ENCODE measurements around the gene APLP1.
"Not testable (repeated sequence)": the region's sequence is repeated elsewhere in the genome, so short reads cannot be mapped to it uniquely, and the experiment has no call there.

APLP1 gene

DNA sequence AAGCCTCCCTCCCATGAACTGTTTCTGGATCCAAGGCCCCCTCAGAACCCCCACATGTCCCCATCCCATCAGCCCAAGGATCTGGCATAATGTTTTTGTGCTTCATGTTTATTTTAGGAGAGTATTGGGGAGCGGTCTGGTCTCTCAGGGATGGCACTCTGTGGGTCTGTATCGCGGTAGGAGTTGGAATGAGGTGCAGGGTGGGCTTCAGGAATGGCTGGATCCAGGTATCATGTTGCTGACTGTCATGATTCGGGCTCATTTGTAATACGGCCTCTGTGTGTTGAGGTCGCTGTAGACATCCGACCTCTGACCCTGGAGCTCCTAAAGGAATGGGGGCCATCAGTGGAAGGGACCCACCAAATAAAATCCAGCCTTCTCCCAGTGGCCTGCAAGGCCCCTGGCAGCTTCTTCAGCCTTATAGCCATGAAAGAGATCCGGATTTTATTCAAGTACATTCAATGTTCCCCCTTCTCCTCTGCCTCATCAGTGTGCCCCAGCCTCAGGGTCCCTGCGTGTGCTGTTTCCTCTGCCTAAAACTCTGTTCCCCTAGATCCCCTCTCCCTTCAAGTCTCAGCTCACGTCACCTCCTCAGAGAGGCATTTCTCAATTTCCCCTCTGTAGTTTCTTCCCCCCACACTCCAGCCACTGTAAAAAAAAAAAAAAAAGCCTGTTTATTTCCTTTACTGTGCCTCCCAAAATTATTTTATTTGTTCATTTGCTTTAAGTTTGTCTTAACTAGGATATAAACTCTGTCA lies 36.1 kb downstream of the APLP1 start:
- DNase-seq (ENCODE audit: low read depth, low spot score), result no peak

DNA sequence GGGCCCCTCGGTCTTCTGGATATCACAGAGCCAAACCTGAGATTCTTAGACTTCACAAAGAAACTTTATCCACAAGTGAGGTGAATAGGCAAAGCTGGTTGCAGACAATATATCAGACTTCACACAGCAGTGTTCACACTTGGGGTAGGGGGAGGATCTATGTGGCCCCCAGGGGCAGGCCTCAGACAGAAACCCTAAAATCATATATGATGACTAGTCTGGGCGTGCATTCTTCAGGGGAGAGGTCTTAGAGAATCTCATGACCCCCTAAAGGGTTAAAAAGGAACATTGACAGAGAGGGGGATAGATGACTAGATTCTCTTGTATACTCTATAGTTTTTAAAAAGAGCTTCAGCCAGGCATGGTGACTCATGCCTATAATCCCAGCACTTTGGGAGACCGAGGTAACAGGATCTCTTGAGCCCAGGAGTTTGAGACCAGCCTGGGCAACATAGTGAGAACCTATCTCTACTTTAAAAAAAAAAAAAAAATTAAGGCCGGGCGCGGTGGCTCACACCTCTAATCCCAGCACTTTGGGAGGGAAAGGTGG lies 36.9 kb downstream of the APLP1 start:
- no peak for DNase-seq (ENCODE audit: low read depth, low spot score)

DNA sequence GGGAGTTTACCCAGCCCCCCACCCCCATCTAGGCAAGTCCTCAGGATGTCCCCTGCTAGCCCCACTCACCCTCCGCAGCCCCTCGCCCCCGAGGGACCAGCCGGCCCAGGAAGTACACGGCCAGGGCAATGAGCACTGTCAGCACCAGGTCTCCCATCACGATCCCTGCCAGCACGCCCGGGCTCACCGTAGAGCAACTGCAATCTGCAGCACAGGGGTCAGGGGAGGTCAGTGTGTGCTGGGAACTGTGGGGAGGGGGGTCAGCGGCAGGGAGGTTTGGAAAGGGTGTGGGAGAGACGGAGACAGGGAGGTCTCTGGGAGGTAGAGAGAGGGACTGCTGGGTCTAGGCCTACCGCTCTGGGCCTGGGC lies 39.0 kb downstream of the APLP1 start:
- DNase-seq (ENCODE audit: low read depth, low spot score), result no peak

DNA sequence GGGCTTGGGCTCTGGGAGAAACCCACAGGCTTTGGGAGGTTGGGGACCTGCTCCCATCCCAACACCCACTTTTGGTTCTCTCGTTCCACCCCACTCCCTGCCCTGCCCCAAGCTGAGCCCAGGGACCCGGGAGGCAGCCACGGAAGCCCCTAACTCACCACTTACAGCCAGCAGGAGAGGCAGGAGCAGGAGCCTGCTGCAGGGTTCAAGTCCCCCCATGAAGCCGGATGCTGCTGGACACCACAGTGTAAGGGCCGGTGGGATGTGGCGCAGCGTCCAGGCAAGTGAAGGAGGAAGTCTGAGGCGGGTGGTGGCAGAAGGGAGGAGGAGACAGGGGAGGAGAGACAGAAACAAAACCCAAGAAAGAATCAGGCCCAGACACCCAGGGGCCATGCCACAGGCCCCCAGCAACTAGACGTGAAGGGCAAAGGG lies 39.7 kb downstream of the APLP1 start, which contains the start of gene TYROBP:
Gene TYROBP (minus strand): TSS at position 286 of the 432 bp plus-strand sequence. CDS start 67 bp downstream, at position 219.
- no peak for DNase-seq (ENCODE audit: low read depth, low spot score)

DNA sequence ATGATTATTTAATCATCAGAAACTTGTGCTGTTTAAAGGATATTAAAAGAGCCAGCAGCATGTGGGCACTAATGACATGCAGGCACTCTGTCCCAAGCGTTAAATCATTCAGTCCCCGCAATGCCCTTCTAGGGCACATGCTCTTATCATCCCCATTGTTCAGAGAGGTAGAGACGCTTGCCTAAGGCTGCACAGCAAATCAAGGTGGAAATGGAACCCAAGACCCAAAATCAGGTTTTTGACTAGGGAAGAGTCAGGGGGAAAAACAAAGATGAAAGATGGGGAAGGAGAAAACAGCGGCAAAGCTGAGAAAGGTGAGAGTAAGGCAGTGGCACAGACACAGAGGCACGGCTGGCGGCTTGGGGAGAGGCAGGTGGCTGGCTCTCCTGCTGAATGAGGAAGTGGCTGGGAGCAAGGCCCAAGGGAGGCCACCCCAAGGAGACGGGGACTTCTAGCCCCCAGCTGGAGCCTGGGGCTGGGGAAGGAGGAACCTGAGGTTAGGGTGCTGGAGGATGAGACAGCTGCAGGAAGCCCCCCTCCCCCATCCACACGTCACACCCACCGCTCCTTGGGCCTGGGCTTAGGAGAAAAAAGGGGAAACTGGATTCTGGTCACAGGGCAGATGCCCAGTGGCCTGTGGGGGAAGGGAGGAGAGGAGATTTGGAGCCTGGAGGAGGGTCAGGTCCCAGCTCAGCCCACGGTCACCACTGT lies 40.8 kb downstream of the APLP1 start:
- DNase-seq (ENCODE audit: low read depth, low spot score), result no peak

DNA sequence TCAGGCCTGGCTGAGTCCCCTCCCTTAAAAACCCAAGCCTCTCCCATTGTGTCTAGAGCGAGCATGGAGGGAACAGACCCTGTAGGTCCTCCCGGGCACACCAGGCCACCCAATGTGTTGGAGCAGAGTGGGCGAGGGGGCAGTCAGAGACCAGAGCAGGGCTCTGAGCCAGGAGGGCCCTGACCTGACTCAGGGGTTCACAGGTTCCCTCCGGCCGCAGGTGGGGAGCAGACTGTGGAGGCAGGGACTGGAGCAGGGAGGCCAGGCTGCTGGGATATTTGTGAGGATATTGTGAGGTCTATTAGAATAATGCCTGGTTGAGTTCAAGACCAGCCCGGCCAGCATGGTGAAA lies 41.3 kb downstream of the APLP1 start:
- DNase-seq (ENCODE audit: low read depth, low spot score), result no peak

DNA sequence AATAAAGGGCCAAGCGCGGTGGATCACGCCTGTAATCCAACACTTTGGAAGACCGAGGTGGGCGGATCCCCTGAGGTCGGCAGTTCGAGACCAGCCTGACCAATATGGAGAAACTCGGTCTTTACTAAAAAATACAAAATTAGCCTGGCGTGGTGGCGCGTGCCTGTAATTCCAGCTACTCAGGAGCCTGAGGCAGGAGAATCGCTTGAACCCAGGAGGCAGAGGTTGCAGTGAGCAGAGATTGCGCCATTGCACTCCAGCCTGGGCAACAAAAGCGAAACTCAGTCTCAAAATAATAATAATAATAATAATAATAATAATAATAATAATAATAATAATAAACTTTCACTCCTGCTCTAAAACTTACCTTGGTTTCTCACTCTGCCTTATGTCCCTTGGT lies 42.0 kb downstream of the APLP1 start:
- not testable (repeated sequence) for DNase-seq (ENCODE audit: low read depth, low spot score)

DNA sequence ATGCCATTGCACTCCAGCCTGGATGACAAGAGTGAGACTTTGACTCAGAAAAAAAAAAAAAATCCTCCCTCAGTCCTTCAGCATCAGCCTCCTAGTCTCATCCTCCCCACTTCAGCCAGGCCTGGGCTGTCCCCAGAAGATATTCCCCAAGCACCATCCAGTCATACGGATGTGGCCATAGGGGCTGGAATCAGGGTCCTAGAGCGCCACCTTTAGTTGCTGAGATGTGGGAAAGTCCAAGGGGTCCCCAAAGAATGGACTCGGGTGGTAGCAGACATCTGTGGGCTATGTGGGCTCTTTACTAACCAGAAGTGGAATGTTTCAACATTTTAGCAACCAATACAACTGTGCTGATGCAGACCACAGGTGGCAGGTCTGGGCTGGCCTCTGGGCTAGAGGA lies 42.8 kb downstream of the APLP1 start:
- DNase-seq (ENCODE audit: low read depth, low spot score), result no peak

DNA sequence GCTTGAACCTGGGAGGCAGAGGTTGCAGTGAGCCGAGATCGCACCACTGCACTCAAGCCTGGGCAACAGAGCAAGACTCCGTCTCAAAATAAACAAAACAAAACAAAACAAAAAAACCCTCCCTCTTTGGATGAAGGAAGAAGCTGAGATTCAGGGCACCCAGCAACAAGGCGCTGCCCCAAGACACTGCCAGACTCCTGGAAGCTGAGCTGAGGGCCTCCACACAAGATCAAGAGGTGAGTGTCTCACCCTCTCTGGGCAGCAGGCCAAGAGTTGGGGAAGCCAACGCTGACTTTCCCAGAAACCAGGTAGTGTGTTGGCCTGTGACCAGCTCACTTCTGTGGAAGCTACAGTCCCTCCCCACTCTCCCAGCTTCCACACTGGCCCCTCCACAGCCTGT lies 43.4 kb downstream of the APLP1 start:
- no peak for DNase-seq (ENCODE audit: low read depth, low spot score)

DNA sequence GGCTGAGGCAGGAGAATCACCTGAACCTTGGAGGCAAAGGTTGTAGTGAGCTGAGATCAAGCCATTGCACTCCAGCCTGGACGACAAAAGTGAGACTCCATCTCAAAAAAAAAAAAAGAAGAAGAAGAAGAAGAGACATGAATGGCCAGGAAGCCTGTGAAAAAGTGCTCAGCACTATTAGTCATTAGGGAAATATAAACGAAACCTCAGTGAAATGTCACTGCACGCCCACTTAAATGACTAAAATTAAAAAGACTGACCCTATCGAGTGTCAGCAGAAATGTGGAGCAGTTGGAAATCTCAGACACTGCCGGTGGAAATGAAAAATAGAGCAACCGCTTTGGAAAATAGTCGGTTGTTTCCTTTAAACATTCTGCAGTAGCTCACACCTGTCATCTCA lies 45.2 kb downstream of the APLP1 start:
- no peak for DNase-seq (ENCODE audit: low read depth, low spot score)

DNA sequence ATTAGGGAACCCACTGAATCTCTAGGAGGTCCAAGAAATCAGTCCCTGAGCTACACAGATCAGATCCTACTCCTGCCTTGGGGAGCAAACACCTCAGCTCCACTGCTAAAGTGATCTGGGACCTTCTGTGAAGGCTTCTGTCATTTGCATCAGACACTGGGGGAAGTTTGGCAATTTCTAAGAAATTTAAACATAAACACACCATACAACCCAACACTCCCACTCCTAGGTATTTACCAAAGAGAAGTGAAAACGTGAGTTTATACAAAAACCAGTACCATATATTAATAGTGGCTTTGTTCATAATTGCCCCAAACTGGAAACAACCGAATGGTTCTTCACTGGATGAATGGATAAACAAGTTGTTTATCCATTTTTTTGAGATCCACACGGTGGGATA lies 47.1 kb downstream of the APLP1 start:
- DNase-seq (ENCODE audit: low read depth, low spot score), result no peak

DNA sequence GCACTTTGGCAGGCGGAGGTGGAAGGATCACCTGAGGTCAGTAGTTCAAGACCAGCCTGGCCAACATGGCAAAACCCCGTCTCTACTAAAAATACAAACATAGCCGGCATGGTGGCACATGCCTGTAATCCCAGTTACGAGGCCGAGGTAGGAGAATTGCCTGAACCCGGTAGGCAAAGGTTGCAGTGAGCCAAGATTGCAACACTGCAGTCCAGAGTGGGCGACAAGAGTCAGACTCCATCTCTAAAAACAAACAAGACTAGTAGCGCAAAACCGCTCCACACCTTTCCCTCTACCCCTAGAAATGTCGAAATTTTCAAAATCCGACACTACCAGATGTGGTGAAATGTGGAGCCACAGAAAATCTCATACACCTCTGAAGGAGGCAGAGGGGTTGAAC lies 50.9 kb downstream of the APLP1 start:
- no peak for DNase-seq (ENCODE audit: low read depth, low spot score)

DNA sequence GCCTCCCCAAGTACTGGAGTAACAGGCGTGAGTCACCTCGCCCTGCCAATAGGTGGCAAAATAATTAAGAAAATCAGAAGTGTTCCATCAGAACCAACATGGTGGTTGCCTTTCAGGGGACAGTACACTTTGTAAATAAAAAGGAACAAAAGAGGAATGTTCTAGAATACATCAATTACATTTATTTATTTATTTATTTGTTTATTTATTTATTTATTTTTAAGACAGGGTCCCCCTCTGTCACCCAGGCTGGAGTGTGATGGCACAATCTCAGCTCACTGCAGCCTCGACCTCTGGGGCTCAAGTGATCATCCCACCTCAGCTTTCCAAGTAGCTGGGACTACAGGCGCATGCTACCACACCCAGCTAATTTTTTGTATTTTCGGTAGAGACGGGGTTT lies 52.6 kb downstream of the APLP1 start:
- no peak for DNase-seq (ENCODE audit: low read depth, low spot score)

DNA sequence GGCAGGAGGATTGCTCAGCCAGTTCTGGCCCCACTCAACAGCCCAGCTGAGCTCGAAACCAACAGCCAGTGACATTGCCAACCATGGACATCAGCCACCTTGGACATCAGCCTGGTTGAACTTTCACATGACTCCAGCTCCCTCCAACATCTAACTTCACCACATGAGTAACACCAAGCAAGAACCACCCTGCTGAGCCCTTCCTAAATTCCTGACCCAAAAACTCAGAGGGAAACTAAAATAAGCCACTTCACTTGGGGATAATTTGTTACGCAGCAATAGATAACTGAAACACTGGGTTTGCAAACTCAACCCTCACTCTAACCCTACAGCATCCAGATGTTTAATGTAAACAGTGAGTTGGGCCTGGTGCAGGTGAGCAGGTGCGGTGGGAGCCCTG lies 57.1 kb downstream of the APLP1 start:
- no peak for DNase-seq (ENCODE audit: low read depth, low spot score)

DNA sequence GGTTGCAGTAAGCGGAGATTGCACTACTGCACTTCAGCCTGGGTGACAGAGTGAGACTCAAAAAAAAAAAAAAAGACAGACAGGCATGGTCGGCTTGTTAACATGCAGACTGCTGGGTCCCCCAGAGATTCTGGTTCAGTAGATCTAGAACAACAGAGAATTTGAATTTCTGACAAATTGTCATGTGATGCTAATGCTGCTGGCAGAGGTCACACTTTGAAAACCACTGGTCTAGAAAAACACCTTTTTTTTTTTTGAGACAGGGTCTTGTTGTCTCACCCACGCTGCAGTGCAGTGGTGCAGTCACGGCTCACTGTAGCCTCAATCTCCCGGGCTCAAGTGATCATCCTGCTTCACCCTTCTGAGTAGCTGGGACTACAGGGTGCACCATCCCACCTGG lies 60.1 kb downstream of the APLP1 start:
- no peak for DNase-seq (ENCODE audit: low read depth, low spot score)
